Stimulated activated CD8-positive, alpha-beta memory T cell treated with anti-CD3 and anti-CD28 coated beads, Interleukin-4, amount 100 ng/mL, for 48 hours (primary cell): ENCODE results near the gene PIR.

Experiments used
- DNase-seq: peaks from one replicate; pipeline ENCODE4 v3.0.0-alpha.2; 2020

Gene PIR

GRCh38 chrX:15493118-15493962 is at the start of gene PIR:
Gene PIR (minus strand): TSS chrX:15493333. CDS start chrX:15491257, 2,076 bp downstream.
- peak; percentile 71 for DNase-seq

- DNase-seq = no peak
Observed at GRCh38 chrX:15530318-15530717, 37.2 kb upstream of the PIR start.

- DNase-seq = no peak
Observed at GRCh38 chrX:15529165-15529564, 36.0 kb upstream of the PIR start.

- DNase-seq = no peak
Observed at GRCh38 chrX:15525664-15526416, 32.7 kb upstream of the PIR start.

GRCh38 chrX:15524417-15524816 is 31.3 kb upstream of the PIR start:
- no peak for DNase-seq

GRCh38 chrX:15523088-15523487 is 30.0 kb upstream of the PIR start:
- no peak for DNase-seq

GRCh38 chrX:15522464-15522863 is 29.3 kb upstream of the PIR start:
- DNase-seq = no peak

- DNase-seq = no peak
Observed at GRCh38 chrX:15515931-15516330, 22.8 kb upstream of the PIR start.

- no peak for DNase-seq
Observed at GRCh38 chrX:15514279-15514678, 21.1 kb upstream of the PIR start.

- no peak for DNase-seq
Observed at GRCh38 chrX:15512401-15512965, 19.4 kb upstream of the PIR start.

GRCh38 chrX:15511563-15511962 is 18.4 kb upstream of the PIR start:
- DNase-seq = no peak

- DNase-seq = no peak
Observed at GRCh38 chrX:15509845-15510244, 16.7 kb upstream of the PIR start.

- no peak for DNase-seq
Observed at GRCh38 chrX:15507005-15507404, 13.9 kb upstream of the PIR start.

GRCh38 chrX:15505101-15505500 is 12.0 kb upstream of the PIR start:
- no peak for DNase-seq

GRCh38 chrX:15504661-15505060 is 11.5 kb upstream of the PIR start:
- DNase-seq = no peak

GRCh38 chrX:15501506-15501905 is 8.4 kb upstream of the PIR start:
- DNase-seq = no peak

GRCh38 chrX:15500497-15500966 is 7.4 kb upstream of the PIR start, which contains the start of gene BMX:
Gene BMX (plus strand): TSS chrX:15500807. CDS start chrX:15508354, 7,547 bp downstream.
- no peak for DNase-seq

- DNase-seq = no peak
Observed at GRCh38 chrX:15499976-15500375, 6.8 kb upstream of the PIR start.

GRCh38 chrX:15498741-15499140 is 5.6 kb upstream of the PIR start:
- no peak for DNase-seq

GRCh38 chrX:15497865-15498264 is 4.7 kb upstream of the PIR start:
- peak; percentile 60 for DNase-seq

GRCh38 chrX:15496824-15497223 is 3.7 kb upstream of the PIR start:
- no peak for DNase-seq

GRCh38 chrX:15495801-15496200 is 2.7 kb upstream of the PIR start:
- DNase-seq = no peak

GRCh38 chrX:15492469-15492868 is 664 bp downstream of the PIR start:
- DNase-seq = no peak

- DNase-seq = no peak
Observed at GRCh38 chrX:15483891-15484290, 9.2 kb downstream of the PIR start.
